GM19351 (cell line): ENCODE data around the gene HDHD2.

ENCODE experiments used
- ATAC-seq: cut with Tn5 transposase; IDR thresholded peaks from one replicate; pipeline ENCODE4 v1.9.1; 2021; ENCODE audit warnings: mild to moderate bottlenecking, moderate library complexity; ENCODE audit not compliant: unreplicated experiment

The HDHD2 gene

GRCh38 chr18:47149457-47150028 lies 757 bp downstream of the HDHD2 start:
- ATAC-seq = no peak

- no peak for ATAC-seq
These were observed 4.1 kb downstream of the HDHD2 start for GRCh38 chr18:47146206-47146605.

GRCh38 chr18:47143899-47144485 lies 6.3 kb downstream of the HDHD2 start:
- no peak for ATAC-seq

- no peak for ATAC-seq
These were observed 7.1 kb downstream of the HDHD2 start for GRCh38 chr18:47143153-47143552.

- no peak for ATAC-seq
These were observed 9.0 kb downstream of the HDHD2 start for GRCh38 chr18:47141289-47141688.

GRCh38 chr18:47121146-47121545 lies 29.2 kb downstream of the HDHD2 start:
- ATAC-seq = no peak

GRCh38 chr18:47120428-47120827 lies 29.9 kb downstream of the HDHD2 start:
- ATAC-seq = peak; percentile 98

- no peak for ATAC-seq
These were observed 31.3 kb downstream of the HDHD2 start for GRCh38 chr18:47118981-47119380.

- no peak for ATAC-seq
These were observed 35.1 kb downstream of the HDHD2 start for GRCh38 chr18:47115205-47115604.

GRCh38 chr18:47113796-47114540 lies 36.3 kb downstream of the HDHD2 start:
- no peak for ATAC-seq

- ATAC-seq = no peak
These were observed 39.6 kb downstream of the HDHD2 start for GRCh38 chr18:47110492-47111274.

- no peak for ATAC-seq
These were observed 40.6 kb downstream of the HDHD2 start for GRCh38 chr18:47109720-47110119.

- ATAC-seq = no peak
These were observed 41.3 kb downstream of the HDHD2 start for GRCh38 chr18:47108998-47109405.

GRCh38 chr18:47108373-47108772 lies 41.9 kb downstream of the HDHD2 start:
- ATAC-seq = no peak

GRCh38 chr18:47100212-47100831 lies 50.0 kb downstream of the HDHD2 start:
- no peak for ATAC-seq

GRCh38 chr18:47095810-47096209 lies 54.5 kb downstream of the HDHD2 start:
- ATAC-seq = no peak

GRCh38 chr18:47087676-47088075 lies 62.6 kb downstream of the HDHD2 start:
- no peak for ATAC-seq

- no peak for ATAC-seq
These were observed 68.7 kb downstream of the HDHD2 start for GRCh38 chr18:47081578-47081977.

- no peak for ATAC-seq
These were observed 69.4 kb downstream of the HDHD2 start for GRCh38 chr18:47080872-47081271.

GRCh38 chr18:47077111-47077510 lies 73.2 kb downstream of the HDHD2 start:
- no peak for ATAC-seq
